PC-9 (cell line): ENCODE data around the gene POT1. TPM values are rescaled to one million over a fixed set of nuclear protein-coding genes. Genes with fewer than 3 reads are reported as not detected.

Experiments
- BruUV-seq: library from RNA; stranded (reverse); fragments of 400-500 nt; replicated peaks from 2 replicates; lab custom pipeline; 2021; lab: Mats Ljungman, UMichigan
- CTCF ChIA-PET: fragments of 300-600 bp; sonication (Branson Sonifier 250); formaldehyde crosslinking; loops from one replicate; lab custom pipeline; 2022; ENCODE audit warnings: antibody characterized with exemption; lab: Charles Lee
- POLR2A ChIA-PET: fragments of 300-600 bp; sonication (Branson Sonifier 250); formaldehyde crosslinking; loops from one replicate; lab custom pipeline; 2022; ENCODE audit warnings: antibody characterized with exemption; ENCODE audit not compliant: unreplicated experiment; lab: Charles Lee
- DNase-seq, 2 experiments: peaks; one replicate each; pipeline versions ENCODE4 v3.0.0 to v3.0.0-alpha.2; 2015 to 2022; ENCODE audit warnings: mixed read lengths in 1 of 2
- H2AFZ ChIP-seq: fragments of 200-600 bp; sonication (generic); 2 replicates; pipeline ENCODE4 v1.8.1; 2017; ENCODE audit warnings: antibody characterized with exemption
- H3F3A ChIP-seq: fragments of 200-600 bp; sonication (generic); 2 replicates; pipeline ENCODE4 v1.8.1; 2017; ENCODE audit warnings: antibody characterized with exemption, mild to moderate bottlenecking, low read depth; ENCODE audit not compliant: insufficient read depth
- H3K27ac ChIP-seq: fragments of 200-600 bp; sonication (generic); 2 replicates; pipeline ENCODE4 v1.6.1; 2016; ENCODE audit warnings: mixed run types
- H3K27me3 ChIP-seq: fragments of 200-600 bp; sonication (generic); 2 replicates; pipeline ENCODE4 v1.6.1; 2016; ENCODE audit warnings: low read depth, mixed run types; ENCODE audit not compliant: insufficient read depth
- H3K36me3 ChIP-seq: fragments of 200-600 bp; sonication (generic); 2 replicates; pipeline ENCODE4 v1.6.1; 2016; ENCODE audit warnings: low read depth, mixed run types
- H3K4me1 ChIP-seq: fragments of 200-600 bp; sonication (generic); replicated peaks from 2 replicates; pipeline ENCODE4 v1.6.1; 2016; ENCODE audit warnings: mixed run types; ENCODE audit not compliant: insufficient read depth
- H3K4me2 ChIP-seq: fragments of 200-600 bp; sonication (generic); 2 replicates; pipeline ENCODE4 v1.6.1; 2017; ENCODE audit warnings: mixed run types
- H3K4me3 ChIP-seq: fragments of 200-600 bp; sonication (generic); 2 replicates; pipeline ENCODE4 v1.6.1; 2016; ENCODE audit warnings: mixed run types
- H3K79me2 ChIP-seq: fragments of 200-600 bp; sonication (generic); 2 replicates; pipeline ENCODE4 v1.6.1; 2017; ENCODE audit warnings: low read depth, mixed run types
- H3K9me2 ChIP-seq: fragments of 200-600 bp; sonication (generic); 2 replicates; pipeline ENCODE4 v1.8.1; 2017; ENCODE audit warnings: mild to moderate bottlenecking; ENCODE audit not compliant: insufficient read depth
- H3K9me3 ChIP-seq: fragments of 200-600 bp; sonication (generic); 2 replicates; pipeline ENCODE4 v1.8.1; 2016; ENCODE audit warnings: low read depth; ENCODE audit not compliant: insufficient read depth
- H4K20me1 ChIP-seq: fragments of 200-600 bp; sonication (generic); 2 replicates; pipeline ENCODE4 v1.8.1; 2017; ENCODE audit not compliant: insufficient read depth
- EZH2 ChIP-seq: fragments of 200-600 bp; sonication (generic); IDR thresholded peaks from 2 replicates; pipeline ENCODE4 v1.8.0; 2017; ENCODE audit warnings: antibody characterized with exemption, low read depth
- intact Hi-C: fragments of 100-400 bp; cut with micrococcal nuclease; formaldehyde crosslinking; loops from one replicate; pipeline ENCODE4 v1.10.0; 2022; ENCODE audit not compliant: unreplicated experiment
- total RNA-seq: library from RNA; stranded (reverse); gene quantifications from 2 replicates; pipeline ENCODE4 v1.2.3, GENCODE V29; 2021
- TF ChIP-seq, protein P1 (sequence below): fragments of 200-600 bp; sonication (generic); conservative IDR thresholded peaks from 2 replicates; pipeline ENCODE4 v1.6.1; 2017; ENCODE audit warnings: mixed run types, antibody characterized with exemption, mild to moderate bottlenecking, moderate library complexity

POT1 gene
- total RNA-seq, 1 experiment from 2014 or later: 46.9 TPM

- Histone ChIP-seq H3K4me2 (no peak overlapping the region), H3K4me3 (no peak overlapping the region), H3K27me3 (no peaks in the 10 kb centered on the region), H4K20me1 (no peaks in the 10 kb centered on the region), H3K79me2 (no peaks in the 10 kb centered on the region), H3K9me3 (no peaks in the 10 kb centered on the region), H3F3A (no peaks in the 10 kb centered on the region), H3K9me2 (no peaks in the 10 kb centered on the region; the same call in 1 of the 2 replicates), H3K27ac (no peak overlapping the region), H2AFZ (no peak overlapping the region), H3K36me3 (no peaks in the 10 kb centered on the region), H3K4me1 (no peaks in the 10 kb centered on the region)
- CTCF ChIA-PET: no interaction called here
- no peak for DNase-seq
- no peak for TF ChIP-seq EZH2
- TF ChIP-seq, protein P1, sequence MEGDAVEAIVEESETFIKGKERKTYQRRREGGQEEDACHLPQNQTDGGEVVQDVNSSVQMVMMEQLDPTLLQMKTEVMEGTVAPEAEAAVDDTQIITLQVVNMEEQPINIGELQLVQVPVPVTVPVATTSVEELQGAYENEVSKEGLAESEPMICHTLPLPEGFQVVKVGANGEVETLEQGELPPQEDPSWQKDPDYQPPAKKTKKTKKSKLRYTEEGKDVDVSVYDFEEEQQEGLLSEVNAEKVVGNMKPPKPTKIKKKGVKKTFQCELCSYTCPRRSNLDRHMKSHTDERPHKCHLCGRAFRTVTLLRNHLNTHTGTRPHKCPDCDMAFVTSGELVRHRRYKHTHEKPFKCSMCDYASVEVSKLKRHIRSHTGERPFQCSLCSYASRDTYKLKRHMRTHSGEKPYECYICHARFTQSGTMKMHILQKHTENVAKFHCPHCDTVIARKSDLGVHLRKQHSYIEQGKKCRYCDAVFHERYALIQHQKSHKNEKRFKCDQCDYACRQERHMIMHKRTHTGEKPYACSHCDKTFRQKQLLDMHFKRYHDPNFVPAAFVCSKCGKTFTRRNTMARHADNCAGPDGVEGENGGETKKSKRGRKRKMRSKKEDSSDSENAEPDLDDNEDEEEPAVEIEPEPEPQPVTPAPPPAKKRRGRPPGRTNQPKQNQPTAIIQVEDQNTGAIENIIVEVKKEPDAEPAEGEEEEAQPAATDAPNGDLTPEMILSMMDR: no peak
- intact Hi-C loops: no loop called here
- no TSS peak for BruUV-seq
- POLR2A ChIA-PET: no interaction called here
Measured at GRCh38 chr7:124801330-124801895, 128.2 kb downstream of the POT1 start.

DNA sequence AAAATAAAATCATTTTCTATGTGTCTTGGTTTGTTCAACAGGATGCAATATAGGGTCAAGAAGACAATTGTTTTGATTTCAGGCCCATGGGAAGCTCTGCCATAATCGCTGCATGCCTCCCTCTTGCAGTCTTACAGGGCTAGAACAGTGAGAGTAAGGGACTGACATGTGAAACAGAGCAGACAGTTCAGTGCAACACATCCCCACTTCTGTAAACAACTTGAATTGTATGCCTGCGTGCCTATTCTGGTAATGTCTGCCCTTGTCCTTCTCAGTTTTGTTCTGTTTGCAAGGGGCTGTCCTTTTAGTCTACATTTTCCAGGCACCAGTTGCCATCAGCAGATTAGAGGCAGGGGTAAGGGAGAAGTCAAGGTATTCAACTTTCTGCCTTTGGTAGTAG lies 129.2 kb downstream of the POT1 start:
- Histone ChIP-seq H3K27me3 (no peaks in the 10 kb centered on the region), H3K27ac (no peak overlapping the region), H3K4me2 (no peak overlapping the region), H3K4me1 (no peaks in the 10 kb centered on the region), H4K20me1 (no peaks in the 10 kb centered on the region), H3F3A (no peaks in the 10 kb centered on the region), H3K36me3 (no peaks in the 10 kb centered on the region), H3K9me2 (no peaks in the 10 kb centered on the region; the same call in 1 of the 2 replicates), H3K4me3 (no peak overlapping the region), H2AFZ (no peak overlapping the region), H3K9me3 (no peaks in the 10 kb centered on the region), H3K79me2 (no peaks in the 10 kb centered on the region)
- intact Hi-C loops: no loop called here
- POLR2A ChIA-PET: no interaction called here
- CTCF ChIA-PET: no interaction called here
- TF ChIP-seq, protein P1: no peak
- TF ChIP-seq EZH2: no peak
- BruUV-seq: no TSS peak
- DNase-seq: no peak

GRCh38 chr7:124799448-124799847 lies 130.2 kb downstream of the POT1 start:
- Histone ChIP-seq H3K9me3 (no peaks in the 10 kb centered on the region), H4K20me1 (no peaks in the 10 kb centered on the region), H3K4me1 (no peaks in the 10 kb centered on the region), H3K9me2 (no peaks in the 10 kb centered on the region; the same call in 1 of the 2 replicates), H3F3A (no peaks in the 10 kb centered on the region), H3K4me3 (no peak overlapping the region), H2AFZ (no peak overlapping the region), H3K27me3 (no peaks in the 10 kb centered on the region), H3K36me3 (no peaks in the 10 kb centered on the region), H3K79me2 (no peaks in the 10 kb centered on the region), H3K4me2 (no peak overlapping the region), H3K27ac (no peak overlapping the region)
- no peak for DNase-seq
- POLR2A ChIA-PET: no interaction called here
- intact Hi-C loops: no loop called here
- BruUV-seq: no TSS peak
- TF ChIP-seq, protein P1: no peak
- no peak for TF ChIP-seq EZH2
- CTCF ChIA-PET: no interaction called here
